ENCODE measurements around the gene NDUFS1.
A peak's percentile ranks its signal among the peaks of the same experiment; 100 is the strongest.
"Not testable (repeated sequence)": the region's sequence is repeated elsewhere in the genome, so short reads cannot be mapped to it uniquely, and the experiment has no call there.

NDUFS1 gene

DNA sequence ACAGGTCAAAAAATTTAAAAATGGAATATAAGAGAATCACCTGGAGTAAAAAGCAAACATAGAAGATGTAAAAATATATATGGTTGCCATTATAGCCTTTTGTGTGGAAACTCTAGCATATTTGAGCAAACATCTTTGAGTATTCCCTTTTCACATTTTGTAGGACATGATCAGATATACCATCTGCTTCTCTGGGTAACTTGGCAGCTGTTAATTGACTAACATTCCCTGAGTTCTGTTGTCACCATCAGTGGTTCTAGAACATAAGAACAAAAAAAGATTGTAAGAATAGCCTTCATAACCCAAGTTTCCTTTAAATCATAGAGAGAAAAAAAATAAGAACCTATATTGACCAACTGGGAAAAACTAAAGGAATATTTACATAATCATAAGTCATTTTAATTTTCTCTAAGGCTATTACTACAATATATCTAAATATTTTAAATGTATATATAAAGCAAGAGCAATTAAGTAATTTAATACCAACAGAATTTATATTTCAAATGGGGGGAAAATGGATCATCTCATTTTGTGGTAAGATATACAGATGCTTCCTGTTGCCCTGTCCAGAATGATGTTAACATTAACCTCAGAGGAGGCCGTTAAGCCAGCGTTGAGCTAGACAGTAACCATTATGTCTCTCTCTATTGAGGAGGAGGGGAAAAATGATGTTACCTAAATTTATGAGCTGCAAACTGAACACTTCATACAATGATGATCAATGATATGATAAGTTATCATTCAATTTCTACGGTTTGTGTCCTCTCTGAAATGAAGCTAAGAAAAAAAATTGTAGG, 63.5 kb downstream of the NDUFS1 start:
- DNase-seq = no peak

DNA sequence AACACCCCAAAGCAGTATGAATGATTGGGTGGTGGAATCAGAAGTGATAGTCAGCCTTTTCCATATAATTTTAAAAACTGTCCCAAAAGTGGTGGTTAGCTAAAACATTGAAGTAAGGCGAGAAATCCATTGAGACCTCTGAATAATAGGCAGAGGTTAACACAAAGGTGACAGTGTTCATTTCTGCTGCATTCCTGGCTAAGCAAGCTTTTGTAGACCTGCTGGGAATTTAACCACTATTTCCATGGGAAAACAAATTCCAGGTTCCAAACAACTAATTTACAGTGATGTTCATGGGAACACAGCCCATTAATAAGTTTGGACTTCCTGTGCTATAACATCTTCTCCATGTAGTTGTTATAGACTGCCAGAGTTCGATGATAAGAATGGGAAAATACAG, 66.9 kb downstream of the NDUFS1 start:
- DNase-seq = no peak

DNA sequence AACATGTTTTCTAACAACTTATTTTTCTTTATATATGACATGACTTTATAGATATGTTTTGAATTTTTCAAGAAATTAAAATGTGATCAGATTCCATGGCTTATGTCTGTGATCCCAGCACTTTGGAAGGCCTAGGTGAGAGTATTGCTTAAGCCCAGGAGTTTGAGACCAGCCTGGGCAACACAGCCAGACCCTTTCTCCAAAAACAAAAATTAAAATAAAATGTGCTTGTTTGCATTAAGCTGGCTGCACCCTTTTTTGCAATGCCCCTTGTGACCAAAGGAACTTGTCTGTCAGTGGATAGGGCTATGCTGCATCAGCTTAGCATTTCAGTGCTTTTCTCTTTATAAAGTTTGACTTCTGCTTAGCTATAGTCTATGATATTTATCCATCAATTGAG, 71.0 kb downstream of the NDUFS1 start:
- DNase-seq = no peak

DNA sequence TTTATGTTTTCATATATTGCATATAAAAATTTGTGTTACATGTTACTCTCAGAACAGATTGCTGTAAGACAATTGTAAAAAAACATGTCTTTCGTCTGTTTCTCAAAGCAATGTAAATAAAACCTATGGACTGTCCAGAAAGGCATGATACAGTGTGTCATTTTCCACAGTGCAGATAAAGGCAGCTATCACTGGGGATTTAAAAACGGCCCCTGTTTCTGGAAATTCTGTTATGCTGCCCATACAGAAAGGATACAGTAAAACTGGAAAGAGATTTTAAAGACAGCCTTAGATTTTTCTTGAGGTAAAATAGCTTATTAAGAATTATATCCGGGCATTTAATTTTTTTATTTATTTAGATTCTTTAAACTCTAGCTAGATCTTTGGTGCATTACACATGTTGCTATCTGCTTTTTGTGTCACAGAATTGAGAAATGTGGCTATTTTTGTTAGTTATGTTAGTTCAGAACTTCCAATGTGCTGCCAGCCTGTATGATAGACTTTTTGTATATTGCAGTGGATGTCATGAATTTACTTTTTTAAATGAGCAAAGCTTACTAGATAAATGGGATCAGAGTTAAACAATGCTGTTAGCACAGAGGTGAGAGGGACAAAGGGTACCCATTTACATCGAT, 72.4 kb downstream of the NDUFS1 start:
- no peak for DNase-seq

DNA sequence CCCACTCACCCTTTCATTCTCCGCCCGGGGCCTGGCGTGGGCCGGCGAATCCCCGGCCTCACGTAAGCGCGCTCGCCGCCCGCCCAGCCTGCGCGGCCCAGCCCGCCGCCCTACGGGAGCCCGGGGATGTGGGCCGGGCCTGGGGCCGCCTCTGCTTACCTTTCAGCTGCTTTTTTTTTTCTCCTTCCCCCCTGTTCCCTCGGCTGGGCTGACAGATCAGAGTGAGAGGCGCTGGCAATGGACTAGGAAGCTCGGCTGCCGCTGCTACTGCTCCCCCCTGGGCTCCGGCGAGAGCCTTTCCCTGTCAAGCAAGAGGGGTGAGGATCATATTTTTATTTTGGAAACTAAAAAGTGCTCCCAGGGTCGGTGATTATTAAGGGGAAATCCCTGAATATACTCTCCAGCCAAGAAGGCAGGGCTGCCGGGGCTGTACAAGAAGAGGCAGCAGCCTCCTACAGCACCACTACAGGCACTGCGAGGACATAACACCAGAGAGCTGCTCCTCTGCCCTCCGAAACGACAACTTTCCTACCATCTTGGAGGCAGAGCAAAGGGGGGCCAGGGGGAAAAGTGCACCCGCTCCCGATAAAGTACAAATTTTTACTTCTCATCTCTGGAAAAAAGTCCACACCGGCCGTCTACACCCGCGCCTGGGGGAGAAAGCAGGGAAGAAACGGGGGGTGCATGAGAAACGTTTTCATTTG, 73.3 kb downstream of the NDUFS1 start, which contains the start of gene INO80D:
Gene INO80D, minus strand, starts transcription at position 433 of the 704 bp plus-strand sequence. CDS start 23,158 bp downstream, outside the sequence.
- peak; percentile 70 for DNase-seq

DNA sequence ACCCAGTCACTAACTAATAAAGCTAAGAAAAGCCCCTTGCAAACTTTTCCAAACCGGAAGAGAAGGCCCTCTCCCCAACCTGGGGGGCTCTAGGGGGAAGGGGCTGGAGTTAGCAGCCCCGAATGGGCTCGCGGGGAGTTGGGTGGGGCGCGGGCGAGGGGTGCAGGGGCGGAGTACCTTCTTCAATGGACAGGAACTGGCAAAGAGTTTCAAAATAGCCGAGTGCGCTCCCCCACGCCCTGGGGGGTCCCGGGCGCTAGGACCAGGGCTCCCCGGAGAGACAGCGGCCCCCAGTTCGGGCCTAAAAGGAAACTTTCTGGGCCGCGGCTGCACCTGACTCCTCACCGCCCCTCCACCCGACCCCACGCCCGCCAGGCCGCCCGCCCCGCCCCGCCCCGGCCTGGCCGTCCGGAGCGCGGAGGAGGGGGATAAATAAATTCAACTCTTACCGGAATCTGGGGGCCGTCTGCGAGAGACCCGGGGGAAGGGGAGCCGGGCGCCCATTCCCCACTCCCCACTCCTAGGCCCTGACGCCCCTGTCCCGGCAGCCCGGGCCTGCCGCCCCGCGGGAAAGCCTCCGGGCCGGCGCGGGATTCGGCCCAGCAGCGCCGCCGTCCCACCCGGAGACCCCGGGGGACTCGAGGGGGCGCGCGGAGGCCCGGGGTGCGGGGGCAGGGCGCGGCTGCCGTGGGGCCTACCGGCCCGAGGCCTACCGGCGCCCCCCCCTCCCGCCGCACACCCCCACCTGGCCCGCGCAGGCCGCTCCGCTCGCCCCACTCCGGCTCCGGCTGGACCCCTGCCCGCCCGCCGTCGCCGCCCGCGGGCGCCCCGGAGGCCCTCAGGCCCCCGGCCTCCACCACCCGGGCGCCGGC, 74.1 kb downstream of the NDUFS1 start:
- DNase-seq = no peak

DNA sequence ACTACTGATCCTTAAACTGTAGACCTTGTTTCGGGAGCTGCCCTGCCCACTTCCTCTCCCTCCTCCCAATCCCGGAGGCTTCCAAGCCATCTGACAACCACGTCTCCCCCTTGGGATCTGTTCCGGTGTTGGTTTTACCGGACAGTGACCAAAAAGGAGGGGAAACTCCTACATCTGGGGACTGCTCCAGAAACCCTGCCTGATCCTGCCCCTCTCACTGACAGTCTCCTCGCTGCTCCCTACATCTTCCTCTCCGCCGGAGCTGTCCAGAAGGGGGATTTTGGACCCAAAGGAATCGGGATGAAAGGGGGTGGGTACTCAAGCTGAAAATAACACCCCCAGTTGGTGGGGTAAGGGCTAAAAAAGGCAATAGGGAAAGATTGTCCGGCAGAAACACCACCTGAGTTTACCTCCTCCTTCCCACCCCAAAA, 74.8 kb downstream of the NDUFS1 start:
- peak; percentile 18 for DNase-seq

DNA sequence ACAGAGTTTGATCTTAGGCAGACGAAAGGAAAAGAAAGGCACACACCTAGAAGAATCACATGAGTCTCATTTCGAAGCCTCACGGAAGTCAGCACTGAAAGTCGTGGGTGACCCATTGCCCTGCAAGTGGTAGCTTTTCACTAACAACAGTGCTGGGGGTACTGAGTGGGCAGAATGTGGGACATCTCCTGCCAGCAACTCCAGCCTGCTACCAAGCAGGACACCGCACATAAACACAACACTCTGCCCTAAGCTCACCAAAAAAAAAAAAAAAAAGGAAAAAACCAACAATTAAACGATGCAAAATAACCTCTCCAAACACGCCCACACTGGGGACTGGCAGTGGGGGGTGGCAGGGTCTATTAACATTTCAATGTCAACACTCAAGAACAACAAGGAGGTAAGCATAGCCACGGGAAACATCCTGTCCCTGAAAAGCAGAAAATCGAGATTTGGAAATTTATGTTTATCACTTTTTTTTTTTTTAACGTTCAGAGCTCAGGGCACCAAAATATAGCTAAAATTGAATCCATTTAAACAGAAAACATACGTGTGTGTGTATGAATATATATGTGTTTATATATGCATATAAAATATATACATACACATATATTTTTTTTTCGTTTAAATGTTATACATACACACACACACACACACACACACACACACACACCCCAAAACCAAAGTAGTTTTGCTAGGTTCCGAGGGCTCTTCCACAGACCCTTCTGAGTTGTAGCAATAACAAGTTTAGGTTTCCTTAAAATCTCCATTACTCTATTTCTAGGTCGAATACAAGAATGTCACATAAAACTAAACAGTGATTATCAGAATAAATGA, 75.4 kb downstream of the NDUFS1 start:
- DNase-seq = peak; percentile 9

DNA sequence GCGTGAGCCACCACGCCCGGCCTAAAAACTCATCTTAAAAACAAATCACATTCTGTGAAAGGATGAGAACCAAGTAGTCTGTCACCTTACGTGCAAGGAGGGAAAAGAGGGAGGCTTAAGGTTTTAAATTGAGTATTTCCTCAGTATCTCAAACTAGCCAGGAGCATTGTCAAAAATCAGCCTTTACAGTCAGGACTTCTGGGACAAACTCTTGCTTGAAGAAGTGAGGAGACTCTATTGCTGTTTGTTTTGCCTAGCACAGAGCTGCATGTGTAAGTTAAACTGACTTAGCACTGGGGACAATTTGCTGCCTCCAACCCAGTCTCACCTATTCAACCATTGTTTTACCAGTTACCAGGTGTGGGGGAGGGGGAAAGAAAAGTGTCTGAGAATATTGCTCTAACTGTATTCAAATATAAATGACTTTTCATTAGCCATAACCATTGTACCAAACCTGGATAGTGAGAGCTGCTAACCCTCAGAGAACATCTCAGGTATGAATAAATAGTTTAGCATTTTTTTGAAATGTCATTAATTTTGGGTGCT, 76.9 kb downstream of the NDUFS1 start:
- DNase-seq = no peak

DNA sequence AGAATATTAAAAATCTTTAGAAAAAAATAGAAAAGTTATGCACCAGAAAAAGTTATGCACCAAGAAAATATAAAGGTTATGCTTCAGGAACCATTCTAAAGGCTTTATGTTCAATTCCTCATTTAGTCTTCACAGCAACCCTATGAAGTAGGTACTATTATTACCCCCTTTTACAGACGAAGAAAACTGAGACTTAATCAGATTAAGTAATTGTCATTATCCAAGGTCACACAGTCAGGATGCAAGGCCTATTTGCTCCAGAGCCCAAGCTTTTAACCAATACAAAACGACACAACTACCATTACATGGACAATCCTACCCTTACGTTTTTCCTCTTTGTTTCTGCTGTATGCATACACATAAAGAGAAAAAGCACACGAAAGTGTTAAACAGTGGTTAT, 78.3 kb downstream of the NDUFS1 start:
- no peak for DNase-seq

DNA sequence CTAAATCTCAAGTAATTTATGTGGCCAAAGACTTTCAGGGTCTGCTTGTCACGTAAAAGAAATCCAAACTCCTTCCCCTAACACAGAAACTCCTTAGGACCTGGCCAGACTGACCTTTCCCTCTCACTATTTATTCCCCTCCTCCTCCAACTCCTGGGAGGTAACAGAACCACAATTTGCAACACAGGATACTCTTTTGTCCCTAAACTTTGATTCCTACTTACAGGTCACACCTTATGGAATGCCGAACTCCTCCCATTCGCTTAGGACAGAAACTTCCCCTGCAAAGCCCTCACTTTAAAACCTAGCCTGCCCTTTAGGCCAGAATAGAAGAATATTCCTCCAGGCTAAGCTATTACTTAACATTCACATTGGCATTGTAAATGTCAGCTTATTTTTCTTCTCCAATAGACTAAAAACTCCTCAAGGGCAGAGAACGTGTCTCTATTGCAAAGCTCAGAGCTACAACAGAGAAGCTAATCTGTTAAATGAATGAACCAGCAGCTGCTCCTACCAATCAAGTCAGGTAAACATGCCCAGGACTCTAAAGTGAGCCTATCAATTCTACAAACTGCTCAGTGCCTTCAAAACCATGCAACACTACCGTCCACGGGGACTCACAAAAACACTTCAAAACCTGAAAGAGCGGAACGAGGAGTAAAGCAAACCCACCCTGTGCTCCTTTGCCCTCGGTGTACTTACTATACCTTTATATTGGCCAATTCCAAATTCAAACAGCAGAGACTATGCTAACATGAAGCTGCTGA, 79.4 kb downstream of the NDUFS1 start:
- no peak for DNase-seq

DNA sequence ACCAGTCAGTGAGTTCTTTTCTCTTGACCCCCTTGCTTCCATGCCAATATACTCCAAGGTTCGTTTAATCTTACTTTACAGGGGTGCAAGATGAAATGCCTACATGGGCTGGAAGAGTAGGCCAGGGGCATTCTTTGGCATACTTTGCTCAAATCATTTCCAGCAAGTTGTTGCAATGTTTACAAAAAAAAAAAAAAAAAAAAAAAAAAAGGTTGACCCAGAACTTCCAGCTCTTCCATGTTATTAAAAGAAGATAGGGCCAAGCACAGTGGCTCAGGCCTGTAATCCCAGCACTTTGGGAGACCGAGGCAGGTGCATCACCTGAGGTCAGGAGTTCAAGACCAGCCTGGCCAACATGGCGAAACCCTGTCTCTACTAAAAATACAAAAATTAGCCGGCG, 81.4 kb downstream of the NDUFS1 start:
- not testable (repeated sequence) for DNase-seq

DNA sequence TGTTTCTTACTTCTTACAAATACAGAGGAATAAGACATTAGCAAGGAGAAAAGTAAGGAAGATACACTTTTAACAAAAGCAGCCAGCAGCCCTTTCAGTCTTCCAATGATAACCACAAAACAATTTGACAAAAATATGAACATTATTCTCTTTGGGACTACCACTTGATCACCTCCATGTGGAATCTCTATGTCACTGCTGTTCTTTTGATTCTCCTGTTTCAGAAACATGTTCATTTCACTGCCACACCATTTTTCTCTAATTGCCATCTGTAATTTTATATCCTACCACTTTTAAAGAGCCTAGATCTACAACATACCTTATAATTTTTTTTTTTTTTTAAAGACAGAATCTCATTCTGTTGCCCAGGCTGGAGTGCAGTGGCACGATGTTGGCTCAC, 84.1 kb downstream of the NDUFS1 start:
- no peak for DNase-seq

DNA sequence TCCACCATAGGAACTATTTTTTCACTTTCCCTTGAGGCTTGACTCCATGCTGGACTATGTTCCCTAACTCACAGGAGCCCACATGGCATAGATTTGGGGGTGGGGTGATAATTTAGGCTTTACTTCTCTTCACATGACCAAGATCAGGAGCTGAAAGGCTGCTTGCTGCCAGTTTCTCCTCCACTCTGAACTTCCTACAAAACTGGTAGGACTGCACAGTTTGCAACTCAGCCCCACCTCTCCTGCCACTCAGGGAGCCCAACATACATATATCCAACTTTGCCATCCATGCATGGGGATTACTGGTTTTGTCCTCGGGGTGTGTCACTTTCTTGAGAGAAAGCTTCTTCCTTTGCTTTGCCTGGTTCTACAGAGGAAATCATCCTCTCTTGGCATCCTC, 87.4 kb downstream of the NDUFS1 start:
- no peak for DNase-seq

DNA sequence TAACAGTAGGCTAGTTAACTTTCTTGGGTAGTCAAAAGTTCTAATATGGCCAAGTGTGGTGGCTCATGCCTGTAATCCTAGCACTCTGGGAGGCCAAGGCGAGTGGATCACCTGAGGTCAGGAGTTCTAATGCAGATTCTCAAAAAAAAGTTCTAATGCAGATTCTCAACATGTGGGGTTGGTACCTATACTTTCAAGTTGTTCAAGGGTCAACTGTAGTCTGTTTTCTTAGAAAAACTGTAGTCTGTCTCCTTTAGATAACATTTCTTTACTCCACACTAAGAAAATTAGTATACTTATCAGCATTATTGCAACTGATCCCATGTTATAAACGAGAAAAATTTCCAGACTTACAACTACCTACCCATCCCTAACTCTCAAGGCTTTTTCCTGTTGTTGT, 89.8 kb downstream of the NDUFS1 start:
- DNase-seq = no peak

DNA sequence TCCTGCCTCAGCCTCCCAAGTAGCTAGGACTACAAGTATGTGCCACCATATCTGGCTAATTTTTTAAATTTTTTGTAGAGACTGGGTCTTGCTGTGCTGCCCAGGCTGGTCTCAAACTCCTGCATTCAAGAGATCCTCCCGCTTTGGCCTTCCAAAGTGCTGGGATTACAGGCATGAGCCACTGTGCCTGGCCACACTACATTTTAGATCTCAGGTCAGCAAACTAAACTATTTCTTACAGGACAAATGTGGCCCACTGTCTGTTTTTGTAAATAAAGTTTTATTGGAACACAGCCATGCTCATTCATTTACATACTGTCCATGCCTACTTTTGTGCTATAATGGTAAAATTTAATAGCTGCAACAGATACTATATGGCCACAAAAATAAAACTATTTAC, 91.0 kb downstream of the NDUFS1 start:
- no peak for DNase-seq

Measured in NCI-H774 (cell line).